Measurements from ENCODE around the gene GRN.
A peak's percentile ranks its signal among the peaks of the same experiment; 100 is the strongest.

GRN gene

GRCh38 chr17:44398692-44399691, 53.9 kb downstream of the GRN start:
- Histone ChIP-seq H3K27ac (no peak overlapping the region), H3K27me3 (replicated peaks) (no peaks in the 10 kb centered on the region), H3K36me3 (replicated peaks) (peaks cover 35% of the 10 kb centered on the region), H3K4me3 (ENCODE audit: low read depth, low read length) (no peak overlapping the region)
- no peak for TF ChIP-seq CTCF (IDR thresholded peaks at IDR 0.05; ENCODE audit: low read depth, low read length, missing control alignments)
- DNase-seq, result peak; percentile 22
- in situ Hi-C loops (cut with HindIII; ENCODE audit: low pct_ligation_motif_present, low sequenced_read_pairs), result no loop called here

GRCh38 chr17:44400226-44400847, 55.2 kb downstream of the GRN start:
- Histone ChIP-seq H3K27me3 (replicated peaks) (no peaks in the 10 kb centered on the region), H3K4me3 (ENCODE audit: low read depth, low read length) (no peak overlapping the region), H3K36me3 (replicated peaks) (peaks cover 36% of the 10 kb centered on the region), H3K27ac (no peak overlapping the region)
- peak; percentile 16 for DNase-seq
- in situ Hi-C loops (cut with HindIII; ENCODE audit: low pct_ligation_motif_present, low sequenced_read_pairs), result no loop called here
- TF ChIP-seq CTCF (IDR thresholded peaks at IDR 0.05; ENCODE audit: low read depth, low read length, missing control alignments), result peak; percentile 67
